Ovary (tissue), 3 donors: Measurements from ENCODE around the gene GYPE.
"Not testable (repeated sequence)": the region's sequence is repeated elsewhere in the genome, so short reads cannot be mapped to it uniquely, and the experiment has no call there.

Experiments
- POLR2A ChIP-seq: fragments of 450-650 bp; IDR thresholded peaks from one replicate; pipeline ENCODE4 v1.6.1; 2017; ENCODE audit warnings: antibody characterized with exemption, mild to moderate bottlenecking, moderate library complexity
- TF ChIP-seq, protein P1 (sequence below), 3 donors: fragments of 450-650 bp in 2 of 3; fragments of 200-600 bp in 1 of 3; IDR thresholded peaks; one replicate each; pipeline versions ENCODE4 v1.5.1 to v1.8.0; 2016 to 2022; ENCODE audit warnings: antibody characterized with exemption in 3 of 3, mild to moderate bottlenecking in 1 of 3
- donor health status: DM: no; HTN: no; CAD: no.

- TF ChIP-seq, protein P1, sequence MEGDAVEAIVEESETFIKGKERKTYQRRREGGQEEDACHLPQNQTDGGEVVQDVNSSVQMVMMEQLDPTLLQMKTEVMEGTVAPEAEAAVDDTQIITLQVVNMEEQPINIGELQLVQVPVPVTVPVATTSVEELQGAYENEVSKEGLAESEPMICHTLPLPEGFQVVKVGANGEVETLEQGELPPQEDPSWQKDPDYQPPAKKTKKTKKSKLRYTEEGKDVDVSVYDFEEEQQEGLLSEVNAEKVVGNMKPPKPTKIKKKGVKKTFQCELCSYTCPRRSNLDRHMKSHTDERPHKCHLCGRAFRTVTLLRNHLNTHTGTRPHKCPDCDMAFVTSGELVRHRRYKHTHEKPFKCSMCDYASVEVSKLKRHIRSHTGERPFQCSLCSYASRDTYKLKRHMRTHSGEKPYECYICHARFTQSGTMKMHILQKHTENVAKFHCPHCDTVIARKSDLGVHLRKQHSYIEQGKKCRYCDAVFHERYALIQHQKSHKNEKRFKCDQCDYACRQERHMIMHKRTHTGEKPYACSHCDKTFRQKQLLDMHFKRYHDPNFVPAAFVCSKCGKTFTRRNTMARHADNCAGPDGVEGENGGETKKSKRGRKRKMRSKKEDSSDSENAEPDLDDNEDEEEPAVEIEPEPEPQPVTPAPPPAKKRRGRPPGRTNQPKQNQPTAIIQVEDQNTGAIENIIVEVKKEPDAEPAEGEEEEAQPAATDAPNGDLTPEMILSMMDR (IDR thresholded peaks at IDR 0.05) = not testable (repeated sequence)
- not testable (repeated sequence) for TF ChIP-seq POLR2A
These were observed 47.7 kb downstream of the GYPE start for GRCh38 chr4:143857391-143858336.
